ENCODE results near the gene LMOD2. TPM values are rescaled to one million over a fixed set of nuclear protein-coding genes. Genes with fewer than 3 reads are reported as not detected.

The LMOD2 gene
- total RNA-seq, 1 donor from 2014 or later = 0.47 TPM

- no peak for DNase-seq (ENCODE audit: low spot score)
Observed at GRCh38 chr7:123673137-123673732, 17.6 kb downstream of the LMOD2 start.

- DNase-seq (ENCODE audit: low spot score) = no peak
Observed at GRCh38 chr7:123673752-123674398, 18.2 kb downstream of the LMOD2 start.

GRCh38 chr7:123674399-123675180 is 18.9 kb downstream of the LMOD2 start:
- DNase-seq (ENCODE audit: low spot score) = no peak

GRCh38 chr7:123675181-123675473 is 19.5 kb downstream of the LMOD2 start:
- no peak for DNase-seq (ENCODE audit: low spot score)

- DNase-seq (ENCODE audit: low spot score) = no peak
Observed at GRCh38 chr7:123677061-123677715, 21.5 kb downstream of the LMOD2 start.

- DNase-seq (ENCODE audit: low spot score) = no peak
Observed at GRCh38 chr7:123679614-123680013, 23.9 kb downstream of the LMOD2 start.

GRCh38 chr7:123680580-123680979 is 24.9 kb downstream of the LMOD2 start:
- no peak for DNase-seq (ENCODE audit: low spot score)

- no peak for DNase-seq (ENCODE audit: low spot score)
Observed at GRCh38 chr7:123681561-123681960, 25.9 kb downstream of the LMOD2 start.

GRCh38 chr7:123682690-123683089 is 27.0 kb downstream of the LMOD2 start:
- no peak for DNase-seq (ENCODE audit: low spot score)

GRCh38 chr7:123687161-123687560 is 31.5 kb downstream of the LMOD2 start:
- no peak for DNase-seq (ENCODE audit: low spot score)

- no peak for DNase-seq (ENCODE audit: low spot score)
Observed at GRCh38 chr7:123687727-123688126, 32.1 kb downstream of the LMOD2 start.

GRCh38 chr7:123689250-123689649 is 33.6 kb downstream of the LMOD2 start:
- no peak for DNase-seq (ENCODE audit: low spot score)

GRCh38 chr7:123690550-123690949 is 34.9 kb downstream of the LMOD2 start:
- no peak for DNase-seq (ENCODE audit: low spot score)

- no peak for DNase-seq (ENCODE audit: low spot score)
Observed at GRCh38 chr7:123692471-123692877, 36.8 kb downstream of the LMOD2 start.

- no peak for DNase-seq (ENCODE audit: low spot score)
Observed at GRCh38 chr7:123695944-123696677, 40.4 kb downstream of the LMOD2 start.

GRCh38 chr7:123705211-123705901 is 49.7 kb downstream of the LMOD2 start:
- DNase-seq (ENCODE audit: low spot score) = no peak

GRCh38 chr7:123709525-123709924 is 53.9 kb downstream of the LMOD2 start:
- DNase-seq (ENCODE audit: low spot score) = no peak

- DNase-seq (ENCODE audit: low spot score) = no peak
Observed at GRCh38 chr7:123710683-123711082, 55.0 kb downstream of the LMOD2 start.

- DNase-seq (ENCODE audit: low spot score) = no peak
Observed at GRCh38 chr7:123711832-123712293, 56.2 kb downstream of the LMOD2 start.

- DNase-seq (ENCODE audit: low spot score) = no peak
Observed at GRCh38 chr7:123712619-123713018, 57.0 kb downstream of the LMOD2 start.

Data from ureter (tissue), 1 donor.